Measurements from ENCODE around the gene UGT1A1.

The UGT1A1 gene

DNA sequence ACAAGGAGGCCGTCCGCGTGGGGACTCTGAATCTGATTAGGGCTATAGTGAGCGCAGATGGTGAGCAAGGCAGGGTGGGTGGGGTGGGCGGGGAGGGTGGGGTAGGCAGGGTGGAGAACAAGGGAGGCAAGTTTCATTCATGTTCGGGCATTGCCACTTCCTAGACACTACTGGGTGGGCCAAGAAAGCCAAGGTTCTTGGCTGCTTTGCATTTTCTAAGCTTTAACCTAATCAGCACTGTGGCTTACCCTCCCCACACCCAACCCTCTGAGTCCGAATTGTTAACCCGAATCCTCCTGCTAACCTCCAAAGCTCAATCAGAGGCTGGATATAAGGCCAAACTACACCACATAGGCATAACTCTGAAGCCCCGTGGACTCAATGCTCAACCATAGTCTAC is 36.2 kb downstream of the UGT1A1 start:
- no peaks in the 10 kb centered on the region for H3K36me3 ChIP-seq (ENCODE audit: insufficient read depth, low read length)
- TF ChIP-seq EZH2 (IDR thresholded peaks at IDR 0.05; ENCODE audit: borderline replicate concordance, low read length): no peak
- TF ChIP-seq, protein P1, sequence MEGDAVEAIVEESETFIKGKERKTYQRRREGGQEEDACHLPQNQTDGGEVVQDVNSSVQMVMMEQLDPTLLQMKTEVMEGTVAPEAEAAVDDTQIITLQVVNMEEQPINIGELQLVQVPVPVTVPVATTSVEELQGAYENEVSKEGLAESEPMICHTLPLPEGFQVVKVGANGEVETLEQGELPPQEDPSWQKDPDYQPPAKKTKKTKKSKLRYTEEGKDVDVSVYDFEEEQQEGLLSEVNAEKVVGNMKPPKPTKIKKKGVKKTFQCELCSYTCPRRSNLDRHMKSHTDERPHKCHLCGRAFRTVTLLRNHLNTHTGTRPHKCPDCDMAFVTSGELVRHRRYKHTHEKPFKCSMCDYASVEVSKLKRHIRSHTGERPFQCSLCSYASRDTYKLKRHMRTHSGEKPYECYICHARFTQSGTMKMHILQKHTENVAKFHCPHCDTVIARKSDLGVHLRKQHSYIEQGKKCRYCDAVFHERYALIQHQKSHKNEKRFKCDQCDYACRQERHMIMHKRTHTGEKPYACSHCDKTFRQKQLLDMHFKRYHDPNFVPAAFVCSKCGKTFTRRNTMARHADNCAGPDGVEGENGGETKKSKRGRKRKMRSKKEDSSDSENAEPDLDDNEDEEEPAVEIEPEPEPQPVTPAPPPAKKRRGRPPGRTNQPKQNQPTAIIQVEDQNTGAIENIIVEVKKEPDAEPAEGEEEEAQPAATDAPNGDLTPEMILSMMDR (IDR thresholded peaks at IDR 0.05; ENCODE audit: low read length): no peak
- H3K9me2 ChIP-seq (ENCODE audit: low read depth, low read length): no peaks in the 10 kb centered on the region
- no peak overlapping the region for H2AFZ ChIP-seq (ENCODE audit: low read length)
- no peak overlapping the region for H3K9ac ChIP-seq (ENCODE audit: low read length)
- H3F3A ChIP-seq (ENCODE audit: insufficient read depth, low read length): no peaks in the 10 kb centered on the region
- H3K27ac ChIP-seq (ENCODE audit: low read depth, low read length, poor library complexity, severe bottlenecking): no peak overlapping the region
- no peaks in the 10 kb centered on the region; the same call in 1 of the 2 replicates for H3K27me3 ChIP-seq (ENCODE audit: insufficient read depth, low read length)
- no peaks in the 10 kb centered on the region for H3K79me2 ChIP-seq (ENCODE audit: insufficient read depth, low read length)
- H4K20me1 ChIP-seq (ENCODE audit: insufficient read depth, low read length): no peaks in the 10 kb centered on the region
- no peak overlapping the region for H3K4me3 ChIP-seq (ENCODE audit: low read depth, low read length, poor library complexity, severe bottlenecking)
- H3K4me2 ChIP-seq (ENCODE audit: low read length): no peak overlapping the region
- no peaks in the 10 kb centered on the region for H3K9me3 ChIP-seq (ENCODE audit: low read length)
- peaks cover 21% of the 10 kb centered on the region for H3K4me1 ChIP-seq (ENCODE audit: insufficient read depth, low read length, severe bottlenecking)

DNA sequence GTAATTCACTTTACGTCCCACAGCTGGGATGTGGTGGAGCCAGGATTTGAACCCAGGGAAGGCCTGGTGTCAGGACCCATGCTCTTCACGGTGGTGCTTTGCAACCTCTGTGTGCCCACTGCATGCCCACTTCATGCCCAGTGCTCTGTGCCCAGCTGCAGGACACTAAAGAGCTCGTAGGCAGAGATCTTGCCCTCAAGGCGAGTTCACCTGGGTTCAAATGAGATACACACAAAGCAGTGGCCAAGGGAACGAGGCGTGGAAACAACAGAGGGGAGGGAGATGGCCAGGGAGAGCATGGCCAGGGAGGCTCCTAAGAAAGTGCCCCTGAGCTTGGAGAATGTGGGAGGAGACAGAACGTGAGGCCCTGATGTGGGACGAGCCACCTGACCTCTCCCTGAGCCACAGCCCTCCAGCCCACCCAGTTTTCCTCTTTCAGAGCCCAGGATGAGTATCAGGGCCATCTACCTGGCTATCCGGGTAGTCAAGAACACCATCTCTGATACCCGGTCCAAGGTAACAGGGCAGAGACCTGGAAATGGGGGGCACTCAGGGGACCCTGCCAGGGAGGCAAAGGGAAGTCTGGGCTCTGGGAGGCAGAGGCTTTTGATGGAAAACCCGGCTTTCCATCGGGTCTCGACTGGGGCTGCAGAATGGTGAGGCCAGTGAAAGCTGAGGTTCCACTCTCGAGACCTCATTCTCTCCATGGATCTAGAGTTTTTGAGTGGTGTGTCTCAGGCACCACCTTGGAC is 38.4 kb downstream of the UGT1A1 start:
- no peak overlapping the region for H3K9ac ChIP-seq (ENCODE audit: low read length)
- TF ChIP-seq EZH2 (IDR thresholded peaks at IDR 0.05; ENCODE audit: borderline replicate concordance, low read length): no peak
- TF ChIP-seq, protein P1 (IDR thresholded peaks at IDR 0.05; ENCODE audit: low read length): no peak
- no peak overlapping the region for H2AFZ ChIP-seq (ENCODE audit: low read length)
- no peak overlapping the region for H3K27ac ChIP-seq (ENCODE audit: low read depth, low read length, poor library complexity, severe bottlenecking)
- no peaks in the 10 kb centered on the region for H3K9me3 ChIP-seq (ENCODE audit: low read length)
- no peak overlapping the region for H3K4me3 ChIP-seq (ENCODE audit: low read depth, low read length, poor library complexity, severe bottlenecking)
- H3K4me1 ChIP-seq (ENCODE audit: insufficient read depth, low read length, severe bottlenecking): peaks cover 9% of the 10 kb centered on the region
- H3K27me3 ChIP-seq (ENCODE audit: insufficient read depth, low read length): no peaks in the 10 kb centered on the region
- H3K79me2 ChIP-seq (ENCODE audit: insufficient read depth, low read length): no peaks in the 10 kb centered on the region
- no peaks in the 10 kb centered on the region for H3F3A ChIP-seq (ENCODE audit: insufficient read depth, low read length)
- H3K9me2 ChIP-seq (ENCODE audit: low read depth, low read length): no peaks in the 10 kb centered on the region
- no peak overlapping the region for H3K4me2 ChIP-seq (ENCODE audit: low read length)
- H3K36me3 ChIP-seq (ENCODE audit: insufficient read depth, low read length): no peaks in the 10 kb centered on the region
- no peaks in the 10 kb centered on the region for H4K20me1 ChIP-seq (ENCODE audit: insufficient read depth, low read length)

DNA sequence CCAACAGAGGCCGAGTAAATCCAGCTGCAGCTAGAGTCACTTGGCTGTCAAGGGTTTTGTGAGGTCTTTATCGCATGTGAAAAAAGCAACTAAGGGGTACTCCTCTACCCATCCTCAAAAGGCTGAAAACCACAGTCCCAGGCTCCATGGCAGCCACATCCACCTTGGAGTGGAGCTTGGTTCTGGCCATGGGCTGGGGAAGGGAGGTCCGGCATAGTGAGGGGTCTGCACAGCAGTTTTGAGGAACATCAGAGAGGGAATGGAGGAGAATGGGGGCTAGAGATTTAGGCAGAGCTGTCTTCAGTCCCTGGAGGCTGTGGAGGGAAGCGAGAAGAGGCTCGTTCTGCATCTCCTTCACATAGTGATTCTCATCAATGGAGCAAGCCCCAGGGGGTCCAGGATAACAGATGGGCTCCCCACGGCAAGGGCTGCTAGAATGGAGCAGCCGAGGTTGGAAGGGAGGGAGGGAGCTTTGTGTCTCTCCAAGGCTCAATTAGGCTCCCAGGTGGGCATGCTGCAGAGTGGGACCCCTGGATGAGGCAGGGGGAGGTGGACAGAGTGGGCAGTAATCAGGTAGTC is 39.1 kb downstream of the UGT1A1 start:
- Histone ChIP-seq H3K9ac (ENCODE audit: low read length) (no peak overlapping the region), H3K4me1 (ENCODE audit: insufficient read depth, low read length, severe bottlenecking) (peaks cover 3% of the 10 kb centered on the region), H3K4me2 (ENCODE audit: low read length) (no peak overlapping the region), H3F3A (ENCODE audit: insufficient read depth, low read length) (no peaks in the 10 kb centered on the region), H3K9me2 (ENCODE audit: low read depth, low read length) (no peaks in the 10 kb centered on the region), H3K36me3 (ENCODE audit: insufficient read depth, low read length) (no peaks in the 10 kb centered on the region), H3K9me3 (ENCODE audit: low read length) (no peaks in the 10 kb centered on the region), H3K4me3 (ENCODE audit: low read depth, low read length, poor library complexity, severe bottlenecking) (no peak overlapping the region), H3K79me2 (ENCODE audit: insufficient read depth, low read length) (no peaks in the 10 kb centered on the region), H2AFZ (ENCODE audit: low read length) (no peak overlapping the region), H4K20me1 (ENCODE audit: insufficient read depth, low read length) (no peaks in the 10 kb centered on the region), H3K27ac (ENCODE audit: low read depth, low read length, poor library complexity, severe bottlenecking) (no peak overlapping the region), H3K27me3 (ENCODE audit: insufficient read depth, low read length) (no peaks in the 10 kb centered on the region)
- no peak for TF ChIP-seq EZH2 (IDR thresholded peaks at IDR 0.05; ENCODE audit: borderline replicate concordance, low read length)
- TF ChIP-seq, protein P1 (IDR thresholded peaks at IDR 0.05; ENCODE audit: low read length): no peak
